ENCODE measurements around the gene PTPN12.
A peak's percentile ranks its signal among the peaks of the same experiment; 100 is the strongest.
"Not testable (repeated sequence)": the region's sequence is repeated elsewhere in the genome, so short reads cannot be mapped to it uniquely, and the experiment has no call there.

The PTPN12 gene

DNA sequence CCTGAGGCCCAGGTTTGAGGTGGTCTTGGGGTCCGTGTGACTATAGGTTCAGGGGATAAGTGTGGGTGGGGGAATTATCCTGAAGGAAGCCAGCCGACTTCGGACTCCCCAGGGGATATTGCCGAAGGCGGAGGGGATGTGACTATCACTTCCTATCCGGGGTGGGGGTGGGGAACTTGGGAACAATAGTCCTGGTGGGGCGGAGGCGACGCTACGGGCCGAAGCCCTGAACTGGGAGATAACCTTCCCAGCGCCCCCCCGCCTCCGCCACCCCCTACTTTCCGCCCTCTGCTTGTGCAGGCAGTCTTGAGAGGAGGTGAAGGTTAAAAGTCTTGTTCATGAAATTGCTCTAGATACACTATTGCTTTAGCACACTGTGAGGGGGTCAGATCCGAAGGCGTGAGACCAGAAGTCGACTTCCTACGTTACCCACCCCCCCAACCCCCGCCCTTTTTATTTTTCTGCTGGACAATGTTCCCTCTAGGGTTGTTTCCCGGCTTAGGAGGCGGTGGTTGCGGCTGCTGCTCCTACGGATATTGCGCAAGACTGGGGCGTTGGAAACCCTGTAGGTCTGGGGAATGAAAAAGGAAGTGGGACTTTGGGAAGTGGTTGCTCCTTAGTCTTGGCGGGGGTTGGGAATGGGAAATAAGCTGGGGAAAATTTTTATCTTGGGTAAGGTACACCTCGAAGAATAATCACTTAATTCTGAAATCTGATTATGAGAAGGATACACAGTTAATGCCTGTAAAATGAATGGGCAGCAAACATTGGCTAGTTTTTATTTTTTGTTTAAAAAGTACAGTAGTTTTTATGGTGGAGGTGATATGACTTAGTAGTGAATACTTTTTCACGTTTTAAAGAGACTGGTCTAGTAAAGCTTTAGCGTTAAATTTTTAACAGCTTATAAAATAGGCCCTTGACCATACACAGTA is 1.5 kb downstream of the PTPN12 start:
- peak; percentile 52 for DNase-seq

DNA sequence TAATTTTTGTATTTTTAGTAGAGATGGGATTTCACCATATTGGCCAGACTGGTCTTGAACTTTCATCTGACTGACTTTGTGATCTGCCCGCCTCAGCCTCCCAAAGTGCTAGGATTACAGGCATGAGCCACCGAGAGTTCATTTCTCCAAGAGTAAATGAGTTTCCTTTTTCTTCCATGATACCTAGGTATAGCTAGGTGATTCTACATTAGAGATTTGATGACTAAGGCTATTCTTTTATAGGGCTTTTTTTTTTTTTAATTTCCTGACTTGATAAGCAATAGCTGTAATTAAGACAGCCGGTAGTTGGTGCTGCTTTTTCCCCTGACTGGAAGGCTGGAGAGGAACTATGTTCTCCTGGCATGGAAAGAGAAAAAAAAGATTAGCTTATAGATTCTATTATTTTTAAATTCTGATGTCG is 3.3 kb downstream of the PTPN12 start:
- no peak for DNase-seq

- not testable (repeated sequence) for DNase-seq
Observed at GRCh38 chr7:77540993-77541392, 3.9 kb downstream of the PTPN12 start.

DNA sequence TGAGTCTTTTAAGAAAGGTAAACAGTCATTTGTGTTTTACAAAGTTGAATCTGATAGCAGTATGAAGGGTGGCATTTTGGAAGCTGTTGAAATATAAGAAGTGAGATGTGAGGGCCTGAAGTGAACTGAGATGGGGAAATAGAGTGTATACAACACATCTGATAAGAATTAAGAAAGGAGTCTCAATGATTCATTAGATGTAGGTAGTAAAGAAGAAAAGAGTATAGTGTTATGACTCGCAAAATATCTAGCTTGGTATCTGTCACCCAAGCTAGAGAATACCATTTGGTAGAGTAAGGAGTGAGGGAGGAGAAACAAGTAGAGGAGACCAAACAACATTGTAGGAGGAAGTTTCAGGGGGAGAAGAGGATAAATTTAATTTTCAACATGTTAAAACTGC is 5.3 kb downstream of the PTPN12 start:
- no peak for DNase-seq

- no peak for DNase-seq
Observed at GRCh38 chr7:77542895-77543294, 5.8 kb downstream of the PTPN12 start.

DNA sequence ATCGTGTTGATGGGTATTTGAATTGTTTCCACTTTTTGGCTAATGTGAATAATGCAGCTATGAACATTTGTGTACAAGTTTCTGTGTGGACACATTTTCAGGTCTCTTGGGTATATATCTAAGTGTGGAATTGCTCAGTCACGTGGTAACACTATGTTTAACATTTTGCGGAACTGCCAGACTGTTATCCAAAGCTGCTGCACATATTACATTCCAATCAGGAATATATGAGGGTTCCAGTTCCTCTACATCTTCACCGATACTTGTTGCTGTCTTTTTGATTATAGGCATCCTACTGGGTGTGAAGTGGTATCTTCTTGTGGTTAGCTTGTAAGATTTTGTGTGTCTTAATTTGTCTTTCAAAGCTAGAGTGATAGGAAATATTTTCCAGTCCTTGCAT is 6.8 kb downstream of the PTPN12 start:
- DNase-seq, result no peak

GRCh38 chr7:77544518-77544917 is 7.4 kb downstream of the PTPN12 start:
- no peak for DNase-seq

GRCh38 chr7:77548206-77548605 is 11.1 kb downstream of the PTPN12 start:
- no peak for DNase-seq

GRCh38 chr7:77549106-77549870 is 12.2 kb downstream of the PTPN12 start:
- no peak for DNase-seq

GRCh38 chr7:77550586-77550985 is 13.5 kb downstream of the PTPN12 start:
- no peak for DNase-seq

DNA sequence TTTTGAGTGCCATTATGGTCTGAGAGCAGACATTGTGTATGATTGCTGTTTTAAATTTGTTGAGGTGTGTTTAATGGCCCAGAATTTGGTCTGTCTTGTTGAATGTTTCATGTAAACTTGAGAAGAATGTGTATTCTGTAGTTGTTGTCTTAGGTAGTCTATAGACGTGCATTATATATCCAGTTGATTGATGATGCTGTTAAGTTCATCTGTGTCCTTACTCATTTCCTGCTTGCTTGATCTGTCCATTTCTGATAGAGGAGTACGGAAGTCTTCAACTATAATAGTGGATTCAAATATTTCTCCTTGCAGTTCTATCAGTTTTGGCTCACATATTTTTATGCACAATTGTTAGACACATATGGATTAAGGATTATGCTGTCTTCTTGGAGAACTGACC is 16.0 kb downstream of the PTPN12 start:
- no peak for DNase-seq

- DNase-seq, result no peak
Observed at GRCh38 chr7:77558284-77558967, 21.3 kb downstream of the PTPN12 start.

- no peak for DNase-seq
Observed at GRCh38 chr7:77561352-77561751, 24.3 kb downstream of the PTPN12 start.

DNA sequence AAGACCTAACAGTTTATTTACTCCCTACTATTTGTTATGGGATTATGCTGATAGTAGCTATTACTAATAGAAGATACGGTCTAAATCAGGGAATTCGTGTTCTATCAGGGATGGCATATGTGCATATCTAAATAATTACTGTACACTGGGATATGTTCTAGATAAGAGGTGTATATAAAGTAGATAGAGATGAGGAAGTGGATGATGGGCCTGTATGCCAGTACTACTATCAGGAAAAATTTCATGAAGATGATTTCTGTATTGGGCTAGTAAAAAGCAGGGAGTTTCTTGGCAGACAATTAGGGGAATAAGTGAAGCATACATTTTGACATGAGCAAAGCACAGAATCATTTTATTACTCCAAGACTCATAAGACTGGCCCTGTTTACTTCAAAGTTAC is 26.2 kb downstream of the PTPN12 start:
- DNase-seq, result no peak

DNA sequence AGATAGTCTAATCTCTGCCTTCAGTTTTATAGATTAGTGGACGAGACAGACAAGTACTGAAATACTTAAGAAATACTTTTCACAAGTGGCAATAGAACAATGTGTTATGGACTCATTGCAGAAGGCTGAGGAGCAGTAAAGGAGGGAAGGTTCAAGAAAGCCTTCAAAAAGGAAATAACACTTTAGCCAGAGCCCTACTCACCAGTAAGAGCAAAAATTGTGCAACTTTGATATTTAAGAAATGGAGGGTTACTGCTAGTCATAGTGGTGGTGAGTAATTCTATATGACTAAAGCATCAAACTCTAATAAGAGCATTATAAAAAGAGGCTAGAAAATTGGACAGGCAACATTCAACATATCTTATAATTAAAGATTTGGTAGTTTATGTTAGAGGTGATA is 28.8 kb downstream of the PTPN12 start:
- no peak for DNase-seq

DNA sequence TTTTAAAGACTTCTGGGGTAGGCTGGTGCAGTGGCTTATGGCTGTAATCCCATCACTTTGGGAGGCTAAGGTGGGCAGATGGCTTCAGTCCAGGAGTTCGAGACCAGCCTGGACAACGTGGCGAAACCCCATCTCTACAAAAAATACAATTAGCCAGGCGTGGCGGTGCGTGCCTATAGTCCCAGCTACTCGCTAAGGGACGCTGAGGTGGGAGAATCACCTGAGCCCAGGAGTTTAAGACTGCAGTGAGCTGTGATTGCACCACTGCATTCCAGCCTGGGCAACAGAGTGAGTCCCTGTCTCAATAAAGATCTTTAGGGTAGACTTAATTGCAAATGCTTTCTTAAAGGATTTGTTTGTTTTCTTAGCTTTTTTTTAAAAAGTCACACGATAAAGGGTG is 29.3 kb downstream of the PTPN12 start:
- DNase-seq, result no peak

DNA sequence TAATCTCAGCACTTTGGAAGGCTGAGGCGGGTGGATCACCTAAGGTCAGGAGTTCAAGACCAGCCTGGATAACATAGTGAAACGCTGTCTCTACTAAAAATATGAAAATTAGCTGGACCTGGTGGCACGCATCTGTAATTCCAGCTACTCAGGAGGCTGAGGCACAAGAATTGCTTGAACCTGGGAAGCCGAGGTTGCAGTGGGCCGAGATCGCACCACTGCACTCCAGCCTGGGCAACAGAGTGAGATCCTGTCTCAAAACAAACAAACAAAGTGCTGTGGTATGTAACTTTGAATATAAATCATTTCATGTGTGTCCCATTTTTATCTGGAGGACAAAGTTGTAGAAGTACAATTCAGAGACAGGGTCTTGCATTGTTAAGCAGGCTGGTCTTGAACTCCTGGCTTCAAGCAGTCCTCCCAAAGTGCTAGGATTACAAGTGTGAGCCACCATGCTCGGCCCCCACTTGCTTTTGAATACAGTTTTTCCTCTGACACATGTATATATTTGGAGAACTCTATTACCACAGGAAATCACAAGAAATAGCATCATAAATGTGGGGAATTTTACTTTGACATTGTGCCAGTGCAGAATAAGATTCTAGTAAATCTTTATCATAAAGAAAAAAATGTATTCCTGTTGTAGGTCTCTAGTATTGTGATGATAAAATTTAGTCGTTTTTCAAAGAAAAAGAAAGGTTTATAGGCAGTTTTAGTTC is 32.6 kb downstream of the PTPN12 start:
- DNase-seq, result no peak

DNA sequence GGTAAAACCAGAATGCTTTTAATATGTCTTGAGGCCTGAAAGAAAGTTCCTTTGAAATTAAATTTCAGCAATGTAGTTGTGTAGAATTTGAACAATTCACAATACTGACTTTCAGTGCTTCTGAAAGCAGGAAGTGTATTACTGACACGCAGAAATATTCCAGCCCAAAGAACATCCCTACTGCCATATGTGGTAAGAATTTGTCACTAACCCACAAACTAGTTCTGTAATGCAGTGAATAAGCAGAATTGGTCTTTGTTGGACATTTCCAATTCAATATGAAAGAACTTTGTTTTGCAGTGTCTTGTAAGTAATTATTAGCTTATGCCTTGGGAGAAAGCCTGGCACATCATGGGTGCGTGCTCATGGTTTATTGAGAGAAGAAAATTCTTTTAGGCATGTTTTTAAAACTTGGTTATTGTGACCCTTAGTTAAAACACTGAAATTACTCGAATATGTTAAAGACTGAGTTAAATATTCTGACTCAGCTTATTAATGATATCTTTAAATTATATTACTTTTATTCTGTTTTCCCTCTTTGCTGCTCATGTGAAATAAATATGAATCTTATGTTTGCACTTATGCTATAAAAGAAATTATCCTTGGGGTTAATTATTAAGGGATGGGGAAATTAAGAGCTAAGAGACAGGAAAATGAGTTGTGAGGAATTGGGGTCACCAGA is 33.4 kb downstream of the PTPN12 start:
- no peak for DNase-seq

DNA sequence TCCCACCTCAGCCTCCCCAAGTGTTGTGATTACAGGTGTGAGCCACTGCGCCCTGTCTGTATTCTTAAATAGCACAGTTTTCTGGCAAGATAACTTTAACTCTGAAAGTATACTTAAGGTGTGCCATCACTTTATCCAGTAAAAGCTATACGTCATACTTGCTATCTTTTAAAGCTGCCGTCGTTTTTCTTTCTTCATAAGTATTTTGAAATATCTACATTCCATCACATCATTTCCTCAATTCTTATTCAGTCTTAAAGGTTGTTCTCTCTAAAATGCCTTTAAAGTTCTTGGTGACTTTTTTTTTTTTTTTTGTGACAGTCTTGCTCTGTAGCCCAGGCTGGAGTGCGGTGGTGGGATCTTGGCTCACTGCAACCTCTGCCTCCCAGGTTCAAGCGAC is 34.7 kb downstream of the PTPN12 start:
- no peak for DNase-seq

DNA sequence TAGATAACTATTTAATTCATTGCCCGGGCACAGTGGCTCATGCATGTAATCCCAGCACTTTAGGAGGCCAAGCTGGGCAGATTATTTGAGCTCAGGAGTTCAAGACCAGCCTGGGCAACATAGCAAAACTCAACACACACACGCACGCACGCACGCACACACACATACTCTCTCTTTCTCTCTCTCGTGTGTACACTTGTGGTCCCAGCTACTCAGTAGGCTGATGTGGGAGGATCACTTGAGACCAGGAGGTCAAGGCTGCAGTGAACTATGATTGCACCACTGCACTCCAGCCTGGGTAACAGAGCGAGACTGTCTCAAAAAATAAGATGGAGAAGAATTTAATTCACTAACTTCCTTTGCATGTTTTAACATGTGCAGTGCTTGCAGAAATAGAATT is 38.1 kb downstream of the PTPN12 start:
- DNase-seq, result no peak

DNA sequence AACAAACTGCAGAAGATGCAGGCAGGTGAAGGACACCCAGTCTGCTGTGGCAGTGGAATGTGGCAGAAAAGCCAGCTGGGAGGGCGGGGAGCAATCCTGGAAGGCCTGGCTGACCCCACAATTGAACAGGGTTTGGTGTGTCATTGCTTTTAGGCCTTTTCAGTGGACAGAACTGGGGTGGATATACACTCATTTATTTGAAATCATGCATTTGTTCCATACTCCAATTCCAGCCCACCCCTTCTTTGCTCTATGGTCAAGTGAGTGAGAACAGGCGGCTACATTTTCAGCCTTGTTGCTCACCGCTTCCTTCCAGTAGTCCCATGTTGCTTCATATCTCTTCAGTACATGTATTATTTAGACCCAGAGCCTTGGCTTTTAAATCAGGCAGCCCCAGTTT is 39.8 kb downstream of the PTPN12 start:
- no peak for DNase-seq

DNA sequence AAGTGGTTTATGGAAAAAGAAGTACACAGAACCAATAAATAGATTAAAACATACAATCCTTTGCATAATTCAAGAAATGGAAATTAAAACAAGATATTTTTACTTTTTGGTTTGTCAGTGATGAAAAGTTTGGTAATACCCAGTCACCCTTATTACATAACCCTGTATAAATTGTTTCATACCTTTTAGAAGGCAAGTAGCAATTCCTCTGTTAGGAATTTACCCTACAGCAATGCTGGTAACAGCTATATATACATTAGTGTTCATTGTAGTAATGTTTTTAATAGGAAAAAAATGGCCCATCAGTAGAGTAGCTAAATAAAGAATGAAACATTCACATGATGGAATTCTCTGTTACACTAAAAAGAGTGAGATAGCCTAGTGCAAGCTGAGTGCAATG is 42.7 kb downstream of the PTPN12 start:
- DNase-seq, result no peak

Measured in T1000 (cell line).